HCT116 (cell line): ENCODE data around the gene ATP12A. TPM values are rescaled to one million over a fixed set of nuclear protein-coding genes. Genes with fewer than 3 reads are reported as not detected.

ENCODE experiments used
- ATAC-seq: fragments of 200-7000 bp; cut with Tn5 transposase; 2 replicates; pipeline ENCODE4 v1.9.1; 2020; ENCODE audit warnings: mild to moderate bottlenecking, moderate library complexity
- BruUV-seq: library from RNA; stranded (reverse); fragments of 400-500 nt; replicated peaks from 2 replicates; lab custom pipeline; 2021; lab: Mats Ljungman, UMichigan
- CTCF ChIA-PET: fragments of 300-600 bp; sonication (Branson Sonifier 250); formaldehyde crosslinking; loops from one replicate; lab custom pipeline; 2021; ENCODE audit warnings: antibody characterized with exemption; lab: Charles Lee
- POLR2A ChIA-PET: fragments of 300-600, 350-600 bp; sonication (Branson Sonifier 250); formaldehyde crosslinking; loops from one replicate; lab custom pipeline; 2021; ENCODE audit warnings: antibody characterized with exemption; lab: Charles Lee
- RAD21 ChIA-PET, 2 experiments: fragments of 300-600 bp; sonication (Branson Sonifier 250); formaldehyde crosslinking; loops; one replicate each; lab custom pipeline; 2023; ENCODE audit warnings: low total read pairs in 2 of 2; ENCODE audit not compliant: uncharacterized antibody in 2 of 2, unreplicated experiment in 2 of 2, low non-redundant PET in 1 of 2; lab: Charles Lee
- DNase-seq: peaks from one replicate; pipeline ENCODE4 v3.0.0-alpha.2; 2010; ENCODE audit warnings: low read depth, low spot score
- H2AFZ ChIP-seq: fragments of 200-600 bp; shearing (Covaris generic), sonication (generic); 2 replicates; pipeline ENCODE4 v1.6.1; 2017; ENCODE audit warnings: low read depth, mixed run types, mixed read lengths, antibody characterized with exemption, low read length; ENCODE audit not compliant: poor library complexity, severe bottlenecking
- H3K27ac ChIP-seq: 2 replicates; pipeline ENCODE4 v1.5.1; 2012; ENCODE audit warnings: low read depth, low read length
- H3K27me3 ChIP-seq: fragments of 200-600 bp; sonication (generic); 2 replicates; pipeline ENCODE4 v1.6.1; 2016; ENCODE audit warnings: mixed run types, low read length, mixed read lengths; ENCODE audit not compliant: insufficient read depth
- H3K36me3 ChIP-seq, 2 experiments: fragments of 200-500 bp in 1 of 2; fragments of 200-600 bp in 1 of 2; sonication (Bioruptor generic) in 1 of 2; sonication (generic) in 1 of 2; 2 replicates each; pipeline versions ENCODE4 v1.5.1 to v1.6.1; 2014 to 2016; ENCODE audit warnings: low read length in 2 of 2, inconsistent platforms in 1 of 2, mixed read lengths in 1 of 2, mixed run types in 1 of 2; ENCODE audit not compliant: insufficient read depth in 2 of 2, control insufficient read depth in 1 of 2
- H3K4me1 ChIP-seq, 2 experiments: fragments of 200-600 bp in 1 of 2; sonication (generic) in 1 of 2; 2 replicates each; pipeline versions ENCODE4 v1.5.1 to v1.6.1; 2012 to 2017; ENCODE audit warnings: low read length in 2 of 2, inconsistent platforms in 1 of 2, mild to moderate bottlenecking in 1 of 2, mixed read lengths in 1 of 2, mixed run types in 1 of 2, moderate library complexity in 1 of 2; ENCODE audit not compliant: insufficient read depth in 2 of 2, control insufficient read depth in 1 of 2
- H3K4me2 ChIP-seq: fragments of 200-600 bp; sonication (generic); 2 replicates; pipeline ENCODE4 v1.6.1; 2017; ENCODE audit warnings: mixed run types, low read length, mixed read lengths
- H3K4me3 ChIP-seq, 2 experiments: fragments of 200-600 bp in 1 of 2; sonication (generic) in 1 of 2; replicated peaks in 1 of 2; 2 replicates each; pipeline ENCODE4 v1.5.1; 2011 to 2016; ENCODE audit warnings: low read length in 2 of 2, control low read depth in 1 of 2, low read depth in 1 of 2, mild to moderate bottlenecking in 1 of 2, mixed read lengths in 1 of 2, mixed run types in 1 of 2
- H3K79me2 ChIP-seq: fragments of 200-600 bp; sonication (generic); 2 replicates; pipeline ENCODE4 v1.6.1; 2017; ENCODE audit warnings: mild to moderate bottlenecking, mixed run types, low read length, moderate library complexity, mixed read lengths; ENCODE audit not compliant: insufficient read depth
- H3K9ac ChIP-seq: fragments of 200-600 bp; sonication (generic); 2 replicates; pipeline ENCODE4 v1.6.1; 2016; ENCODE audit warnings: low read length, mixed read lengths
- H3K9me2 ChIP-seq: fragments of 200-600 bp; sonication (generic), shearing (Covaris generic); 2 replicates; pipeline ENCODE4 v1.6.1; 2017; ENCODE audit warnings: mixed run types, mild to moderate bottlenecking, moderate library complexity; ENCODE audit not compliant: insufficient read depth
- H3K9me3 ChIP-seq, 2 experiments: fragments of 200-500 bp in 1 of 2; fragments of 200-600 bp in 1 of 2; sonication (Bioruptor generic) in 1 of 2; sonication (generic) in 1 of 2; 2 replicates each; pipeline ENCODE4 v1.6.1; 2014 to 2017; ENCODE audit warnings: low read length in 2 of 2, mixed read lengths in 2 of 2, inconsistent platforms in 1 of 2, low read depth in 1 of 2, mild to moderate bottlenecking in 1 of 2, mixed run types in 1 of 2, moderate library complexity in 1 of 2; ENCODE audit not compliant: control insufficient read depth in 1 of 2, insufficient read depth in 1 of 2
- H4K20me1 ChIP-seq: fragments of 200-600 bp; sonication (generic), shearing (Covaris generic); 2 replicates; pipeline ENCODE4 v1.6.1; 2017; ENCODE audit warnings: mixed run types, mild to moderate bottlenecking, moderate library complexity; ENCODE audit not compliant: insufficient read depth
- CTCF ChIP-seq, 3 experiments: fragments of 200-600 bp in 1 of 3; sonication (generic) in 1 of 3; IDR thresholded peaks in 2 of 3; conservative IDR thresholded peaks in 1 of 3; 2 replicates each; pipeline ENCODE4 v1.5.1; 2012 to 2017; ENCODE audit warnings: low read depth in 2 of 3, low read length in 2 of 3, antibody characterized with exemption in 1 of 3, borderline replicate concordance in 1 of 3, control low read depth in 1 of 3, mild to moderate bottlenecking in 1 of 3, mixed read lengths in 1 of 3, mixed run types in 1 of 3, moderate library complexity in 1 of 3; ENCODE audit not compliant: insufficient read depth in 1 of 3
- EZH2 ChIP-seq: fragments of 200-600 bp; sonication (generic); IDR thresholded peaks from 2 replicates; pipeline ENCODE4 v1.6.1; 2017; ENCODE audit warnings: antibody characterized with exemption, mixed run types
- SRF ChIP-seq: IDR thresholded peaks from 2 replicates; pipeline ENCODE4 v1.6.1; 2012; ENCODE audit warnings: low read depth
- ZBTB33 ChIP-seq: IDR thresholded peaks from 2 replicates; pipeline ENCODE4 v1.6.1; 2011; ENCODE audit warnings: mild to moderate bottlenecking, low read length, moderate library complexity; ENCODE audit not compliant: insufficient replicate concordance; ENCODE audit errors: extremely low read depth
- intact Hi-C: fragments of 100-400 bp; cut with micrococcal nuclease; formaldehyde crosslinking; loops from 2 replicates; pipeline ENCODE4 v1.10.0; 2022
- total RNA-seq: library from RNA; stranded (reverse); gene quantifications from one replicate; pipeline ENCODE4 v1.2.1, GENCODE V29; 2021; ENCODE audit not compliant: unreplicated experiment

Gene ATP12A
- total RNA-seq, 1 experiment from 2014 or later, result 0.30 TPM

DNA sequence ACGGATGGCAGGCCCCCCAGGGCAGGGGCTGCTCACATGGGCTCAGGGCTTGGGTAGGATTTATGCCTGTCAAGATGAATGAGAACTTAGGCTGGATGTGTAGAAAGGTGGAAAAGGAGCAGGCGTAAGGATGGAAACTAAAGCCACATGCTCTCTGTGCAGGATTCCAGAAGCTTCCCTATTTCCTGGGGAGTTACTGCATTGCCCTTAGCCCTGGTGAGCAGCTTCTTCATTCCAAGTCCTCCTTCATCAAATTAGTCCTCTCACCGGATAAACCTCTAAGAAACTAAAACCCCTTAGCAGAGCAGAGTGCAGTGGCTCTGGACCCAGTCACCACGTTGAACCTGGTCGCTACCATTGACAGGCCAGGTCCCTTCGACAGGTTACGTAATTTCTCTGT, 7.4 kb downstream of the ATP12A start (continued):
- TF ChIP-seq ZBTB33 (no peak), SRF (no peak)

- Histone ChIP-seq H3K4me2 (no peak overlapping the region), H4K20me1 (no peaks in the 10 kb centered on the region), H3K9me2 (no peaks in the 10 kb centered on the region), H3K4me3 (no peak overlapping the region), H3K9ac (no peak overlapping the region), H3K4me1 (peaks cover 9 to 15% of the 10 kb centered on the region in 2 experiments), H3K27me3 (no peaks in the 10 kb centered on the region; the same call in 1 of the 2 replicates), H3K9me3 (no peaks in the 10 kb centered on the region), H3K79me2 (no peaks in the 10 kb centered on the region), H2AFZ (no peak overlapping the region), H3K36me3 (no peaks in the 10 kb centered on the region), H3K27ac (no peak overlapping the region)
- TF ChIP-seq EZH2 (no peak), CTCF (IDR thresholded peaks at IDR 0.05 in 2 of 3, conservative IDR thresholded peaks at IDR 0.05 in 1 of 3; ENCODE audit: borderline replicate concordance in 1 of 3, insufficient read depth in 1 of 3, low read depth in 2 of 3, low read length in 2 of 3) (no peak)
- intact Hi-C loops, result no loop called here
- RAD21 ChIA-PET, result no interaction called here
- DNase-seq, result no peak
- BruUV-seq, result no TSS peak
- CTCF ChIA-PET, result no interaction called here
- POLR2A ChIA-PET, result no interaction called here
- ATAC-seq, result no peak
Observed at GRCh38 chr13:24688111-24688510, 7.9 kb downstream of the ATP12A start.
